Astrocyte (in vitro differentiated cells and primary cell): ENCODE measurements around the gene AIRE.

Experiments
- CTCF ChIP-seq: IDR thresholded peaks from 2 replicates; pipeline ENCODE4 v1.5.1; 2011; ENCODE audit warnings: low read depth, mild to moderate bottlenecking, inconsistent platforms, low read length, moderate library complexity; ENCODE audit not compliant: insufficient read depth
- EZH2 ChIP-seq: IDR thresholded peaks from 2 replicates; pipeline ENCODE4 v1.6.1; 2012; ENCODE audit warnings: mild to moderate bottlenecking, low read length, inconsistent platforms; ENCODE audit not compliant: insufficient read depth

- TF ChIP-seq CTCF (no peak), EZH2 (no peak)
Measured at GRCh38 chr21:44260066-44260465, 25.6 kb upstream of the AIRE start.
